A549 (cell line): Measurements from ENCODE around the gene AMIGO2. TPM values are rescaled to one million over a fixed set of nuclear protein-coding genes. Genes with fewer than 3 reads are reported as not detected.

ENCODE experiments used
- ATAC-seq, 2 experiments: fragments of 200-7000 bp in 1 of 2; fragments of >200 bp in 1 of 2; cut with Nextera tagmentation in 1 of 2; cut with Tn5 transposase in 1 of 2; 3 replicates each; pipeline versions ENCODE4 v1.8.0 to v1.9.1; 2018 to 2020; ENCODE audit warnings: mild to moderate bottlenecking in 1 of 2, moderate library complexity in 1 of 2
- CTCF ChIA-PET: fragments of 300-600 bp; sonication (Branson Sonifier 250); formaldehyde crosslinking; extraction: SDS; loops from one replicate; lab custom pipeline; 2021; ENCODE audit warnings: antibody characterized with exemption, inconsistent platforms; lab: Yijun Ruan, JAX
- POLR2A ChIA-PET: fragments of 350-600 bp; formaldehyde crosslinking; extraction: SDS; loops from one replicate; lab custom pipeline; 2021; ENCODE audit warnings: antibody characterized with exemption, inconsistent platforms; lab: Yijun Ruan, JAX
- DNase-seq, 2 experiments: peaks; one replicate each; pipeline versions ENCODE4 v3.0.0 to v3.0.0-alpha.2; 2011 to 2016; ENCODE audit warnings: low read depth in 1 of 2, low spot score in 1 of 2
- FAIRE-seq: peaks from 2 replicates; lab custom pipeline; 2011; peaks lifted over from hg19 to GRCh38; lab: Jason Lieb, UNC
- H3K27ac ChIP-seq, 2 experiments: fragments of >200 bp; sonication (Bioruptor Twin); formaldehyde crosslinking; 3 replicates each; pipeline ENCODE4 v1.5.1; 2016 to 2017
- H3K4me1 ChIP-seq: fragments of >200 bp; sonication (Bioruptor Twin); formaldehyde crosslinking; 3 replicates; pipeline ENCODE4 v1.6.1; 2016
- H3K4me2 ChIP-seq: fragments of >200 bp; sonication (Bioruptor Twin); formaldehyde crosslinking; 3 replicates; pipeline ENCODE4 v1.6.1; 2016
- H3K4me3 ChIP-seq: fragments of >200 bp; sonication (Bioruptor Twin); formaldehyde crosslinking; 3 replicates; pipeline ENCODE4 v1.5.1; 2016
- H3K9me3 ChIP-seq: fragments of >200 bp; sonication (Bioruptor Twin); formaldehyde crosslinking; 3 replicates; pipeline ENCODE4 v1.6.1; 2016
- ATOH8 ChIP-seq: fragments of 250-450 bp; sonication (Bioruptor Pico); IDR thresholded peaks from 2 replicates; pipeline ENCODE4 v1.5.0; 2020; ENCODE audit warnings: low read depth, mild to moderate bottlenecking, moderate library complexity
- BHLHE40 ChIP-seq: IDR thresholded peaks from 2 replicates; pipeline ENCODE4 v1.6.1; 2012; ENCODE audit warnings: low read depth, low read length, inconsistent platforms
- CHD2 ChIP-seq: fragments of 150-350 bp; IDR thresholded peaks from 2 replicates; pipeline ENCODE4 v1.6.1; 2014; ENCODE audit warnings: low read length; ENCODE audit not compliant: partially characterized antibody
- CHD4 ChIP-seq: fragments of 200-600 bp; sonication (generic); IDR thresholded peaks from 2 replicates; pipeline ENCODE4 v1.6.1; 2016; ENCODE audit warnings: antibody characterized with exemption, mild to moderate bottlenecking, borderline replicate concordance
- EHMT2 ChIP-seq: fragments of 200-600 bp; sonication (generic); IDR thresholded peaks from 2 replicates; pipeline ENCODE4 v1.6.1; 2016; ENCODE audit warnings: antibody characterized with exemption, low read depth, mild to moderate bottlenecking, moderate library complexity
- ESRRA ChIP-seq: fragments of 150-350 bp; IDR thresholded peaks from 2 replicates; pipeline ENCODE4 v1.6.1; 2014; ENCODE audit warnings: mild to moderate bottlenecking, low read length, borderline replicate concordance
- FOSL2 ChIP-seq, 2 experiments: fragments of 450-650 bp in 1 of 2; fragments of >200 bp in 1 of 2; sonication (Bioruptor Twin) in 1 of 2; formaldehyde crosslinking; IDR thresholded peaks; 2 replicates each; pipeline versions ENCODE4 v1.5.0 to v1.6.1; 2016 to 2020; ENCODE audit warnings: mild to moderate bottlenecking in 1 of 2, moderate library complexity in 1 of 2
- FOXS1 ChIP-seq: fragments of 250-450 bp; sonication (Bioruptor Pico); IDR thresholded peaks from 2 replicates; pipeline ENCODE4 v1.5.0; 2020; ENCODE audit warnings: mild to moderate bottlenecking, moderate library complexity
- GATA3 ChIP-seq: IDR thresholded peaks from 2 replicates; pipeline ENCODE4 v1.6.1; 2012; ENCODE audit warnings: borderline replicate concordance
- HEYL ChIP-seq: fragments of 250-450 bp; sonication (Bioruptor Pico); IDR thresholded peaks from 2 replicates; pipeline ENCODE4 v1.8.0; 2021; ENCODE audit warnings: mild to moderate bottlenecking, moderate library complexity
- HOXB5 ChIP-seq: fragments of 250-450 bp; sonication (Bioruptor Pico); IDR thresholded peaks from 2 replicates; pipeline ENCODE4 v1.5.0; 2020; ENCODE audit warnings: mild to moderate bottlenecking, moderate library complexity
- JUN ChIP-seq, 2 experiments: fragments of >200 bp; sonication (Bioruptor Twin); formaldehyde crosslinking; IDR thresholded peaks; 2 replicates in 1 of 2; 3 replicates in 1 of 2; pipeline ENCODE4 v1.6.1; 2016 to 2017
- JUNB ChIP-seq: fragments of >200 bp; sonication (Bioruptor Twin); formaldehyde crosslinking; IDR thresholded peaks from 2 replicates; pipeline ENCODE4 v1.6.1; 2016
- KDM5A ChIP-seq: fragments of 200-600 bp; sonication (generic); IDR thresholded peaks from 2 replicates; pipeline ENCODE4 v1.6.1; 2016; ENCODE audit warnings: antibody characterized with exemption, mild to moderate bottlenecking
- PBX3 ChIP-seq: IDR thresholded peaks from 2 replicates; pipeline ENCODE4 v1.6.1; 2012
- PHF8 ChIP-seq: fragments of 200-600 bp; sonication (generic); IDR thresholded peaks from 2 replicates; pipeline ENCODE4 v1.6.1; 2016; ENCODE audit warnings: low read depth, mild to moderate bottlenecking, antibody characterized with exemption, moderate library complexity, borderline replicate concordance
- POLR2A ChIP-seq: IDR thresholded peaks from 2 replicates; pipeline ENCODE4 v1.6.1; 2012; ENCODE audit warnings: mild to moderate bottlenecking, low read length
- POLR2AphosphoS2 ChIP-seq: conservative IDR thresholded peaks from 2 replicates; pipeline ENCODE4 v1.6.1; 2012; ENCODE audit warnings: low read length, improper control_type of control experiment, inconsistent platforms
- RARB ChIP-seq: fragments of 250-450 bp; sonication (Bioruptor Pico); IDR thresholded peaks from 2 replicates; pipeline ENCODE4 v1.8.0; 2021; ENCODE audit warnings: mild to moderate bottlenecking, moderate library complexity
- RCOR1 ChIP-seq: fragments of 150-350 bp; IDR thresholded peaks from 2 replicates; pipeline ENCODE4 v1.6.1; 2014; ENCODE audit warnings: antibody characterized with exemption, low read length, low read depth
- RFX5 ChIP-seq: fragments of 450-650 bp; IDR thresholded peaks from 2 replicates; pipeline ENCODE4 v1.7.1; 2014; ENCODE audit warnings: antibody characterized with exemption, mild to moderate bottlenecking, moderate library complexity
- TFCP2L1 ChIP-seq: fragments of 250-450 bp; sonication (Bioruptor Pico); IDR thresholded peaks from 2 replicates; pipeline ENCODE4 v1.5.0; 2021; ENCODE audit warnings: mild to moderate bottlenecking
- TP53 ChIP-seq: fragments of 250-450 bp; sonication (Bioruptor Pico); IDR thresholded peaks from 2 replicates; pipeline ENCODE4 v1.5.0; 2021; ENCODE audit warnings: mild to moderate bottlenecking, moderate library complexity
- USF2 ChIP-seq: fragments of 450-650 bp; IDR thresholded peaks from 2 replicates; pipeline ENCODE4 v1.6.1; 2014; ENCODE audit warnings: antibody characterized with exemption
- ZFP36 ChIP-seq: fragments of 450-650 bp; IDR thresholded peaks from 2 replicates; pipeline ENCODE4 v1.6.1; 2014; ENCODE audit warnings: borderline replicate concordance; ENCODE audit not compliant: partially characterized antibody
- ZNF302 ChIP-seq: fragments of 250-450 bp; sonication (Bioruptor Pico); IDR thresholded peaks from 2 replicates; pipeline ENCODE4 v1.9.0; 2021; ENCODE audit warnings: inconsistent platforms, mild to moderate bottlenecking, moderate library complexity
- ZSCAN20 ChIP-seq: fragments of 250-450 bp; sonication (Bioruptor Pico); IDR thresholded peaks from 2 replicates; pipeline ENCODE4 v1.8.0; 2022; ENCODE audit warnings: mild to moderate bottlenecking, moderate library complexity
- WGBS: methylation state at CpG from one replicate; pipeline ENCODE4 v1.1.6; 2017; ENCODE audit errors: missing lambda C conversion rate; 5-methylcytosine and 5-hydroxymethylcytosine counted together
- polyA plus RNA-seq, 4 experiments: library from polyadenylated mRNA; depleted of rRNA in 3 of 4; stranded (reverse); fragments of >200 nt; fragmentation: RNase III in 1 of 4; extraction: RNeasy Plus Mini Kit Qiagen cat#74134 plus additional on column Dnase treatment in 1 of 4; gene quantifications; 2 replicates in 3 of 4; 3 replicates in 1 of 4; pipeline ENCODE4 v1.2.3, GENCODE V29; 2011 to 2017
- TF ChIP-seq, protein P1 (sequence below): fragments of >200 bp; sonication (Bioruptor Twin); formaldehyde crosslinking; IDR thresholded peaks from 2 replicates; pipeline ENCODE4 v1.6.1; 2016
- TF ChIP-seq, protein P2 (sequence below): IDR thresholded peaks from 2 replicates; pipeline ENCODE4 v1.6.1; 2012; ENCODE audit warnings: low read depth, borderline replicate concordance
- TF ChIP-seq, protein P3 (sequence below): fragments of 200-600 bp; sonication (generic); IDR thresholded peaks from 2 replicates; pipeline ENCODE4 v1.6.1; 2016; ENCODE audit warnings: antibody characterized with exemption, mild to moderate bottlenecking, moderate library complexity
- TF ChIP-seq, protein P4 (sequence below): IDR thresholded peaks from 2 replicates; pipeline ENCODE4 v1.6.1; 2012
- TF ChIP-seq, protein P5 (sequence below): fragments of >200 bp; sonication (Bioruptor Twin); formaldehyde crosslinking; IDR thresholded peaks from 3 replicates; pipeline ENCODE4 v1.6.1; 2016

The AMIGO2 gene
- polyA plus RNA-seq, 2 of the 4 experiments (the other 2 are of a cell fraction) = 288 to 636 TPM

DNA sequence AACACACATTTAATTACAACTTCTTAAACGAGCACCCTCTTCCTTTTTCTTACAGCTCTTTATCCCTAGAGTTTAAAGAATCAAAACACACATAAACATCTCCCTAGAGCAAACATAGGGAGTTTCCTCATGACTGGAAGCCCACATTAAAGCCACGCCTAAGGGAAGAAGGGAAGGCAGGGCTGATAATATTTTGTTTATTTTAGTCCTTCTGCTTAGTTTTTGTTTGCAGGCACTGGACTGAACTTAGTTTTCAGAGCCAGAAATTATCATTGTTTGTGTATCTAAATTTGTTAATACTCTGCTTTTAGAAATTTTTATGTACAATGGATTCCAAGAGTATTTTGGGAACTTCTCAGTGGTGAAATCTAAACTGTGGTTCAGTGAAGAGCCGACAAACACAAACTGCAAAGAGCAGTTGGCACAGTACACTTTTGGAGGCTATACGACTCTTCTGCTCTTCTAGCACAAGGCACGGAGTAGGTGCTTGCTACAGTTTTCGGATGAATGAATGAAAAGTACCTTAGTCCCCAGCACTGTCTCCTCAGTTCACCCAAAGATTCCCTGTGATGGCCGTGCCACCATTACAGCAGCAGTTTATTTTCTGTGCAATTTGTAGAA is 17.6 kb upstream of the AMIGO2 start:
- Histone ChIP-seq H3K9me3 (no peaks in the 10 kb centered on the region), H3K4me1 (peaks cover 80% of the 10 kb centered on the region), H3K27ac (peak overlapping the region; percentile 91), H3K4me2 (peak overlapping the region; percentile 70), H3K4me3 (no peak overlapping the region)
- CTCF ChIA-PET = interaction anchor here (0.8 kb wide), 1 partner anchor 22 kb away, joined by 3 read pairs; no protein-coding TSS in a partner anchor
- peak; percentile 84 for FAIRE-seq
- POLR2A ChIA-PET = interaction anchor here (0.7 to 4.6 kb wide), 9 partner anchors 12 to 127 kb away, joined by 3 to 59 read pairs (median 18); partner anchors contain the start of genes AMIGO2 and PCED1B
- WGBS = 14% methylated on average over 7 of the region's 7 CpGs
- ATAC-seq = peak; percentile 54 to 78; a peak in 5 of 6 replicates
- DNase-seq = peak in 1 of 2 experiments; percentile 83
- TF ChIP-seq FOXS1 (no peak), ZNF302 (CRISPR knock-in tag) (no peak), TP53 (CRISPR knock-in tag) (no peak), ESRRA (no peak), JUN (IDR thresholded peaks at IDR 0.05) (peak in 1 of 2 experiments; percentile 39; a peak in 1 of 5 replicates), PBX3 (no peak), HOXB5 (CRISPR knock-in tag) (peak; percentile 57; the same call in 1 of the 2 replicates), HEYL (no peak), RFX5 (no peak), PHF8 (no peak), CHD2 (no peak), ATOH8 (0 out of 2 replicates have a peak, but pooled peaks have one; percentile 29), RCOR1 (no peak), JUNB (no peak), ZFP36 (no peak), TFCP2L1 (no peak), CHD4 (no peak), ZSCAN20 (CRISPR knock-in tag) (peak; percentile 30; the same call in 1 of the 2 replicates), FOSL2 (IDR thresholded peaks at IDR 0.05) (no peak), FOSL2 (CRISPR knock-in tag; IDR thresholded peaks at IDR 0.05) (no peak), EHMT2 (no peak), KDM5A (no peak), POLR2AphosphoS2 (no peak), POLR2A (no peak), GATA3 (peak; percentile 85), RARB (no peak), USF2 (no peak), BHLHE40 (no peak)
- TF ChIP-seq, protein P1, sequence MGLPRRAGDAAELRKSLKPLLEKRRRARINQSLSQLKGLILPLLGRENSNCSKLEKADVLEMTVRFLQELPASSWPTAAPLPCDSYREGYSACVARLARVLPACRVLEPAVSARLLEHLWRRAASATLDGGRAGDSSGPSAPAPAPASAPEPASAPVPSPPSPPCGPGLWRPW = no peak
- TF ChIP-seq, protein P2, sequence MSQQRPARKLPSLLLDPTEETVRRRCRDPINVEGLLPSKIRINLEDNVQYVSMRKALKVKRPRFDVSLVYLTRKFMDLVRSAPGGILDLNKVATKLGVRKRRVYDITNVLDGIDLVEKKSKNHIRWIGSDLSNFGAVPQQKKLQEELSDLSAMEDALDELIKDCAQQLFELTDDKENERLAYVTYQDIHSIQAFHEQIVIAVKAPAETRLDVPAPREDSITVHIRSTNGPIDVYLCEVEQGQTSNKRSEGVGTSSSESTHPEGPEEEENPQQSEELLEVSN = no peak
- TF ChIP-seq, protein P3, sequence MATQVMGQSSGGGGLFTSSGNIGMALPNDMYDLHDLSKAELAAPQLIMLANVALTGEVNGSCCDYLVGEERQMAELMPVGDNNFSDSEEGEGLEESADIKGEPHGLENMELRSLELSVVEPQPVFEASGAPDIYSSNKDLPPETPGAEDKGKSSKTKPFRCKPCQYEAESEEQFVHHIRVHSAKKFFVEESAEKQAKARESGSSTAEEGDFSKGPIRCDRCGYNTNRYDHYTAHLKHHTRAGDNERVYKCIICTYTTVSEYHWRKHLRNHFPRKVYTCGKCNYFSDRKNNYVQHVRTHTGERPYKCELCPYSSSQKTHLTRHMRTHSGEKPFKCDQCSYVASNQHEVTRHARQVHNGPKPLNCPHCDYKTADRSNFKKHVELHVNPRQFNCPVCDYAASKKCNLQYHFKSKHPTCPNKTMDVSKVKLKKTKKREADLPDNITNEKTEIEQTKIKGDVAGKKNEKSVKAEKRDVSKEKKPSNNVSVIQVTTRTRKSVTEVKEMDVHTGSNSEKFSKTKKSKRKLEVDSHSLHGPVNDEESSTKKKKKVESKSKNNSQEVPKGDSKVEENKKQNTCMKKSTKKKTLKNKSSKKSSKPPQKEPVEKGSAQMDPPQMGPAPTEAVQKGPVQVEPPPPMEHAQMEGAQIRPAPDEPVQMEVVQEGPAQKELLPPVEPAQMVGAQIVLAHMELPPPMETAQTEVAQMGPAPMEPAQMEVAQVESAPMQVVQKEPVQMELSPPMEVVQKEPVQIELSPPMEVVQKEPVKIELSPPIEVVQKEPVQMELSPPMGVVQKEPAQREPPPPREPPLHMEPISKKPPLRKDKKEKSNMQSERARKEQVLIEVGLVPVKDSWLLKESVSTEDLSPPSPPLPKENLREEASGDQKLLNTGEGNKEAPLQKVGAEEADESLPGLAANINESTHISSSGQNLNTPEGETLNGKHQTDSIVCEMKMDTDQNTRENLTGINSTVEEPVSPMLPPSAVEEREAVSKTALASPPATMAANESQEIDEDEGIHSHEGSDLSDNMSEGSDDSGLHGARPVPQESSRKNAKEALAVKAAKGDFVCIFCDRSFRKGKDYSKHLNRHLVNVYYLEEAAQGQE = no peak
- TF ChIP-seq, protein P4, sequence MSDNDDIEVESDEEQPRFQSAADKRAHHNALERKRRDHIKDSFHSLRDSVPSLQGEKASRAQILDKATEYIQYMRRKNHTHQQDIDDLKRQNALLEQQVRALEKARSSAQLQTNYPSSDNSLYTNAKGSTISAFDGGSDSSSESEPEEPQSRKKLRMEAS = peak; percentile 52; the same call in 1 of the 2 replicates
- TF ChIP-seq, protein P5, sequence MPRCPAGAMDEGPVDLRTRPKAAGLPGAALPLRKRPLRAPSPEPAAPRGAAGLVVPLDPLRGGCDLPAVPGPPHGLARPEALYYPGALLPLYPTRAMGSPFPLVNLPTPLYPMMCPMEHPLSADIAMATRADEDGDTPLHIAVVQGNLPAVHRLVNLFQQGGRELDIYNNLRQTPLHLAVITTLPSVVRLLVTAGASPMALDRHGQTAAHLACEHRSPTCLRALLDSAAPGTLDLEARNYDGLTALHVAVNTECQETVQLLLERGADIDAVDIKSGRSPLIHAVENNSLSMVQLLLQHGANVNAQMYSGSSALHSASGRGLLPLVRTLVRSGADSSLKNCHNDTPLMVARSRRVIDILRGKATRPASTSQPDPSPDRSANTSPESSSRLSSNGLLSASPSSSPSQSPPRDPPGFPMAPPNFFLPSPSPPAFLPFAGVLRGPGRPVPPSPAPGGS = 0 out of 3 replicates have a peak, but pooled peaks have one; percentile 63
